GM11168 (cell line): ENCODE data around the gene NCBP2.
"Not testable (repeated sequence)": the region's sequence is repeated elsewhere in the genome, so short reads cannot be mapped to it uniquely, and the experiment has no call there.

Source experiments
- in situ Hi-C: fragments of 300-500 bp; cut with MboI; formaldehyde crosslinking; loops from one replicate; pipeline ENCODE4 v1.12.0; 2022; ENCODE audit warnings: low sequenced_read_pairs; ENCODE audit not compliant: unreplicated experiment

NCBP2 gene

DNA sequence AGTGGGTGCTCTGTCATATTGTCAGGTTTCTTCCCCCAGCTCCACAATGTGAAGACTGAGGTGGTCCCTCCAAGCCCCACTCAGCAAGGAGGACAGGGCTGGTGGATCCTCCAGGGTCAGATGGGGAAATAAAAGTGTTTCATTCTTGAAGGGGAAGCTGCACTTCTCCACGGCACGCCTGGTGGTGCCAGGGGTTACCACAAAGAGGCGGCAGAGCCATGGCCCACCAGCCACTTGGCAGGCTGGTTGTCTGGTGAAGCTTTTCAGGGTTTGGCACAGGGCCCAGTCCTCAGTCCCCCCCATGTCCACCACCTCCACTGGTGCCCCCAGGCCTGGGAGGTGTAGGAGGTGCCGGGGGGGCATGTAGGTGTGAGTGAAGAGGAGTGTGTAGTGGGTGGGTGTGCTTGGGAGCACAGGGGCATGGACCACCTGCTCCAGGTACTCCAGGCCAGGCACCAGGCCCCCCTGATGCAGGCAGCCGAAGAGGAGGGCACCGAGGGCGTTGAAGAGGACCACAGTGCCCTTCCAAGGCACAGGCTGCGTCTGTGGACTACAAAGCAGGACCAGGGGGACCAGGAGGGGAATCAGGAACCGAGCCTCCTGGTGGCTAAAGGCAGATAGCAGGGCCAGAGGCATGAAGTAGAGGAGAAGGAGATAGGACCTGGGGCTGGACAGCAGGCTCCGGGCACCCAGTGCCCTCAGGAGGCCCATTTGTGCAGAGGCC lies 5.0 kb upstream of the NCBP2 start:
- in situ Hi-C loops: no loop called here

DNA sequence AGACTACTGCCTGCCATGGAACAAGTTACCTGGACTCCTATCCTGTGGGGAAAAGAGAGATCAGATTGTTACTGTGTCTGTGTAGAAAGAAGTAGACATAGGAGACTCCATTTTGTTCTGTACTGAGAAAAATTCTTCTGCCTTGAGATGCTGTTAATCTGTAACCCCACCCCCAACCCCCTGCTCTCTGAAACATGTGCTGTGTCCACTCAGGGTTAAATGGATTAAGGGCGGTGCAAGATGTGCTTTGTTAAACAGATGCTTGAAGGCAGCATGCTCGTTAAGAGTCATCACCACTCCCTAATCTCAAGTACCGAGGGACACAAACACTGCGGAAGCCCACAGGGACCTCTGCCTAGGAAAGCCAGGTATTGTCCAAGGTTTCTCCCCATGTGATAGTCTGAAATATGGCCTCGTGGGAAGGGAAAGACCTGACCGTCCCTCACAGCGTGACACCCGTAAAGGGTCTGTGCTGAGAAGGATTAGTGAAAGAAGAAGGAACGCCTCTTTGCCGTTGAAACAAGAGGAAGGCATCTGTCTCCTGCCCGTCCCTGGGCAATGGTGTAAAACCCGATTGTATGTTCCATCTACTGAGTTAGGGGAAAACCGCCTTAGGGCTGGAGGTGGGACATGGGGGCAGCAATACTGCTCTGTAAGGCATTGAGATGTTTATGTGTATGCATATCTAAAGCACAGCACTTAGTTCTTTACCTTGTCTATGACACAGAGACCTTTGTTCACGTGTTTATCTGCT lies 1.9 kb upstream of the NCBP2 start:
- in situ Hi-C loops: not testable (repeated sequence)

DNA sequence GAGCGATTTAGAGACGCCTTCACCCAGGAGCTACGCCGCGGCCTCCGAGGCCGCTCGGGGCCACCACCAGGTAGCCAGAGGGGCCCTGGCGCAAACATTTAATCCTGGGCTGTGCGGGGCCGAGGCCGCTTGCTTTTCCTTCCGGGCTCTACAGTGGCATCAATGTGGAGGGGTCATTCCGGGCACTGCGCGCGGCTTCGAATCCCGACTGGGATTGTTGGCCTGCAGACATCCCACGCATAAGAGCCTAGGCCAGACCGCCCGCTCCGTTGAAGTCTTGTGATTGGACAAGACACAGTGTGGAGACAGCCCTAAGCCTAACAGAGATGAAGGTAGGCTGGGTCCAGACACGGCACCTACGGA lies 568 bp upstream of the NCBP2 start:
- in situ Hi-C loops: no loop called here

DNA sequence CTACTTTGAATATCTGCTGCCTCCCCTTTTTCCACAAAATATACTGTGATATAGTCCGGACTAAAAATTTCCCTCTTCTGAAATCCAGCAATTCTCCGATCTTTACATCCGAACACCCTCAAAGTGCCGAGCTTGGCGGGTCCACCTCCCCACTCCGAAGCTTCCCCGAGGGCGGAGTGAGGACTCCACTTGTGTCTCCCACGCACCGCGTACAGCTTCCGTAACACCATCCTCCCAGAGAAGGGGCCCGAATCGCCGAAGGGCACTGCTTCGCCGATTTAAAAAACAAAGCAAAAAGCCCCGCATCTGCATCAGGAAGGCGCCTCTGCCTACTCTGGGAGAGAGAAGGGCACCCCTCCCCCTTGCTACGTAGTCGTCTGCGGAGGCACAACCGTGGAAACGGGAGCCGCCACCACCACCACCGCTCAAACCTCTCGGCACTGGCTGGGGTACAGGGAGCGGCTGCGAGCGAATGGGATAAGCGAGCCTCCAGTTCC lies 551 bp downstream of the NCBP2 start:
- in situ Hi-C loops: no loop called here

DNA sequence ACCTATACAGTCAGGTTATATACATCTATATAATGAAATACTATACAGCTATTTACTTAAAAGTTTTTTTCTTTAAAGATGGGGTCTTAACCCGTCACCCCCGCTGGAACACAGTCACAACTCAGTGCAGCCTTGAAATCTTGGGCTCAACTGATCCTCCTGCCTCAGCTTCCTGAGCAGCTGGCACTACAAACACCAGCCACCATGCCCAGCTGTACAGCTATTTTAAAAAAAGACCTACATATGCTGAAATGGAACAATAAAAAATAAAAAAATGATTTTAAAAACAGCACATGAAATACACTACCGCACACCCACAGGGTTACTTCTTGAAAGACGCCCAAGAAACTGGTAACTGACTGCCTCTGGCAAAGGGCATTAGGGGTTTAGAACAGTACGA lies 3.8 kb downstream of the NCBP2 start:
- in situ Hi-C loops: no loop called here

DNA sequence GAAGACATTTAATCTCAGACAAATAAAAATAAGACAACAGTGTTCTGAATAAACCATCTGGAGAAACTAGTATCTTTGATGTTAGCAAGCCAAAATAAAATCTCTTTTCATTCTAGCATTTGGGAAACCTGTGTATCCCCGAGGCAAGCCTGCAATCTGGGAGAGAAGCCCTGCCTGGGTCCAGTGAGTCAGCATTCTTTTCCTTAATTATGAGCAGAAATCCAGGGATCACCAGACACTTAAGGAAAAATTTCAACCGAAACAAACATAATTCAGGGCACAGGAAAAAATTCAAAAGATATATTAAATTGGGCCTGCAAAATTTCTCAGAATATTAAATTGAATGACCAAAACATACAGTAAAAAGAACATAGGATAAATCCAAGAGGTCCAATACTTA lies 4.2 kb downstream of the NCBP2 start:
- in situ Hi-C loops: no loop called here

DNA sequence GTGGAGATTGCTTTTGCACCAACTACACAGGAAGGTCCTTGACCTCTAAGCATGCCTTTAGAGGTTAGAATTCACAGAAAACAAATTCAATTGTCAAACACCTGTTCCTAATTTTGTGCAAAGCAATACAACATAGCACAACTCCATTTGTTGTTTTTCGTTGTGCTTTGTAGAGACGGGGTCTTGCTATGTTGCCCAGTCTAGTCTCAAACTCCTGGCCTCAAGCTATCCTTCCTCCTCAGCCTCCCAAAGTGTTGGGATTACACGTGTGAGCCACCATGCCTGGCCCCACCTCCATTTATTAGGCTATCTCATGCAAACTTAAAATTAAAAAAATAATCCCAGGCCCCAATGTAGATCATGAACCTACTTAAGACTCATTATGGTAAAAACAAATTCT lies 6.0 kb downstream of the NCBP2 start:
- in situ Hi-C loops: no loop called here

DNA sequence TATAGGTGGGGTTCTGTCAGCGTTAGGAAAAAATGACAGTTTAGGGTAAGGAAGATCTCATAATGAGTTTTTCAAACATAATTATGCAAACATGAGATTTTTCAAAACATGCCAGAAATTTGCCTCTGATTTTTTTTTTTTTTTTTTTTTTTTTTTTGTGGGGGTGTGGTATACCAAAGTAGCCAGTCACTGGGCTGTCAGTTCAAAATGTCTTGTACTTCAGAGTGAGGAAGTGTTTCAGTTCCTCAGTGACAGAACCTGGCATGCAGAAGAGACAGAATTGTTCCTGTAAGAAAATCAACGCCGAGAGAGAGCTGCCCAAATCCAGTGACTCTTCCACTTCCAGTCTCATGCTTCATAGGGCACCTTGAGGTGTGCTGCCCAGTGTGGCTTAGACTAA lies 9.7 kb downstream of the NCBP2 start:
- in situ Hi-C loops: no loop called here

DNA sequence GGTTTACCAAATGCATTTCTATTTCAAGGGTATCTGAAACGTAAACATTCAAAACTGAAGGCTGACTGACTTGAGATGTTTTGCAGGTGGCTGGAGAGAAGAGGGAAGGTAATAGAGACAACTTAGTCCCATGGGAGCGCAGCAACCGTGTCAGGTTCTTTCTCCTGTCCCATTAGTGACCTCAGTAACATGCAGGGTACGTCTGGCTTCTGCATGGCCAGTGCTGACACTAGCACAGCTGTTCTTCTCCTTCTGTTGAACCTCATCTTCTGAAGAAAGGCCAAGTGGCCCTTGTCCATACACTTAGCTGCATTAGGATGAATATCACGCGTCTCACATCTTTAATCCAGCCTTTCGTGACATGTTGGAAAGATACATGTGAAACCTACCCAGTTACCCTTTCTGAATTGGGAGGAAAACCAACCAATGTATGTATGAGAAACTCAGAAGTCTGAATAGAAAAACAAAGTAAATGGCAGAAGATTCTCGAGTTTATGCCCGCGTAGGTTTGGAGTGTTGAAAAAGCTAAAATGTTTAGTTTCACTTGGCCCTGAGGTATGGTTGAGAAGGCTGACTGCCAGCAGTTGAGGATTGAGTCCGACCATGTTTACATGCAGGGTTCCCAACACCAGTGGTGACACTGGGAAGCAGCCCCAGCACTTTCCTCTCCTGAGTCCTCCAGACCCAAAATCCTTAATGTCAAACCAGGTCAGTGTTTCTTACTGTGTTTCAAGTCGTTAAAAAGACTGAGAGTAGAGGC lies 10.3 kb downstream of the NCBP2 start:
- in situ Hi-C loops: no loop called here

DNA sequence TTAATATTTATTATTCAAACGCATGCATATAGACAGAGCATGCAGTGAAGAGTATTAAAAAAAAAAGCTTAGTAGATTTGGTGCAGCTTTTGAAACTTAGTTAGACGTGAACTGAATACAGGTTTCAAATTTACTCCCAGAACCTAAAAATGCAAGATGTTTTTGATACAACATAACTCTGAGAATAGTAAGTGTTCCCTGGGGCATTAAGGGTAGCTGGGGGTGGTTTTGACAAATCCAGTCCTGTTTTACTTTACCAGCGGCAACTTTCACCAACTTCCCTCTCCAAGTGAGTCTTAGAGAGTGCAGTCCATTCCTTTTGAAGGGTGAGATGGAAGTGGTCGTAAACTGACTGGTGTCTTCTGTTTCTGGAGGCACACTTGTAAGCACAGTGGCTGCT lies 11.2 kb downstream of the NCBP2 start:
- in situ Hi-C loops: no loop called here

DNA sequence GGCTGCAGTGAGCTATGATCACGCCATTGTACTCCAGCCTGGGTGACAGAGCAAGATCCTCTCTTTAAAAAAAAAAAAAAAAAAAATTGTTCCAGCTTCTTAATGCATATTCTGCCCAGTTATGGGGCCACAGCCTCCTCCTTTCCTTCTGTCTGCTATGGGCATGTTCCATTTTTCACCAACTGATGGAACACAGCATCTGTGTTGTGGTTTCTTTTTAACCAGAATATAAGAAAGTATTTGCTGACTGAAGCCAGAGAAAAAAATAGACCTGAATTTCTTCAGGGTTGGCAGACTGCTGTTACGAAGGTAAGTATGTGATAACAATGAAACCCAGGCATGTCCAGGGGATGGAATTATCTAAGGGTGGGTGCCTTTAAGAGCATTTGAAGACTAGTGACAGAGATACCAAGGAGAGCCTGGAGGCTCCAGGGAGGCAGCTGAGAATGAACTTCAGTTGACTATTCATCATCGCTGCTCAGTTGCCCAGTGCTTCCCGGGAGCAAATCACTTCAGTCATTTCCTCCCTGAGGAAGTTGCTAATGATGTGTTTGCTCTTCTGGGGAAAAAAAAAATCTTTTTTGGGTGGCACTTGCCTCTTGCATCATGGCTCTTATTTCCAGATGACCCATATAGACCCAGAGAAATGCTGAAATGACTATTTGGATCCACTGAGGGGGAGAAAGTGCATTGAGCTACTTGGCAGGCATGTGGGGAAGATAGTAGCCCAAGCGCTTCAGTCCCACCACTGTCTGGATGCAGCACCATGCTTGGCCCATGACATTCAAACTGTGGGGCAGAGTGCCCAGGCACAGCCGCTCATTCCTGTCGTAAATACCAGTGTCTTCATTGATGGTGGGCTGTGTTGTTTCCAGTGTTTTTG lies 14.5 kb downstream of the NCBP2 start:
- in situ Hi-C loops: no loop called here

DNA sequence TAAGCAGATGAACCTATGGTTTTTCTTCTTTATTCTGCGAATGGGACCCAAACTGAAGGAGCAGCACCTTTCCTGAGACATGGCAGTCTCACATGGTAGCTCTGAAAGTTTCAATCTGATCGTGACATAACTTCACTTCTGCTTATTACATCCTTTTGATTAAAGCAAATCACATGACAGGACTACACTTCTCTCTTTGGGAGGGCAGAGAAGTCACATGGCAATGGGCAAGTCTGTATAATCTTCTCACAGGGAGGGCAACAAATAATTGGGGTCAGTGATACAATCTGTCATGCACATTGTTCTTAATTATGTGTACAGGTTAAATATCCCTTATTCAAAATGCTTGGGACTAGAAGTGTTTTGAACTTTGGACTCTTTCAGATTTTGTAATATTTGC lies 21.6 kb downstream of the NCBP2 start:
- in situ Hi-C loops: no loop called here

DNA sequence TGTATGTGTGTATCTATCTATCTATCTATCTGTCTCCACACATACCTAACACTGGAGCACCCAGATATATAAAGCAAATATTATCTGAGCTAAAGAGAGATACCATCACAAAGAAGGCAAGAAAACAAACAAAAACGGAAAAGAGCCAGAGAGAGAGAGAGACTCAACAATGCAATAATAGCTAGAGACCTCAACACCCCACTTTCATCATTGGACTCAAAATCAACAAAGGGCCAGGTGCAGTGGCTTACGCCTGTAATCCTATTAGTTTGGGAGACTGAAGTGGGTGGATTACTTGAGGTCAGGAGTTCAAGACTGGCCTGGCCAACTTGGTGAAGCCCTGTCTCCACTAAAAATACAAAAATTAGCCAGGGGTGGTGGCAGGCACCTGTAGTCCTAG lies 23.4 kb downstream of the NCBP2 start:
- in situ Hi-C loops: no loop called here

DNA sequence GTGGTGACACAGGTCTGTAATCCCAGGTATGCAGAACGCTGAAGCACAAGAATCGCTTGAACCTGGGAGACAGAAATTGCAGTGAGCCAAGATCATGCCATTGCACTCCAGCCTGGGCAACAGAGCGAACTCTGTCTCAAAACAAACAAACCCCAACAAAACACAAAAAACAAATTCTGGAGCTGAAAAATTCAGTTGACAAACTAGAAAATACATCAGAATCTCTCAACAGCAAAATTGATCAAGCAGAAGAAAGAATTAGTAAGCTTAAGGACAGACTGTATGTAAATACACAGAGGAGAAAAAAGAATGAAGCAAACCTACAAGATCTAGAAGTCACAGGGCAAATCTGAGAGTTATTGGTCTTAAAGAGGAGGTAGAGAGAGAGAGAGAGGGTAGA lies 25.3 kb downstream of the NCBP2 start:
- in situ Hi-C loops: no loop called here

DNA sequence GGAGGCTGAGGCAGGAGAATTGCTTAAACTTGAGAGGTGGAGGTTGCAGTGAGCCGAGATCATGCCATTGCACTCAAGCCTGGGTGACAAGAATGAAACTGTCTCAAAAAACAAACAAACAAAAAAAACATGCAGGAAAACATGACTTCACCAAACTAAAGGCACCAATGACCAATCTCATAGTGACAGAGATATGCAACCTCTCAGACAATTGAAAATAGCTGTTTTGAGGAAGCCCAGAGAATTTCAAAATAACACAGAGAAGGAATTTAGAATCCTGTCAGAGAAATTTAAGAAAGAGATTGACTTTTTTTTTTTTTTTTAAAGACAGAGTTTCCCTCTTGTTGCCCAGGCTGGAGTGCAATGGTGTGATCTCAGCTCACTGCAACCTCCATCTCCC lies 26.1 kb downstream of the NCBP2 start:
- in situ Hi-C loops: no loop called here

DNA sequence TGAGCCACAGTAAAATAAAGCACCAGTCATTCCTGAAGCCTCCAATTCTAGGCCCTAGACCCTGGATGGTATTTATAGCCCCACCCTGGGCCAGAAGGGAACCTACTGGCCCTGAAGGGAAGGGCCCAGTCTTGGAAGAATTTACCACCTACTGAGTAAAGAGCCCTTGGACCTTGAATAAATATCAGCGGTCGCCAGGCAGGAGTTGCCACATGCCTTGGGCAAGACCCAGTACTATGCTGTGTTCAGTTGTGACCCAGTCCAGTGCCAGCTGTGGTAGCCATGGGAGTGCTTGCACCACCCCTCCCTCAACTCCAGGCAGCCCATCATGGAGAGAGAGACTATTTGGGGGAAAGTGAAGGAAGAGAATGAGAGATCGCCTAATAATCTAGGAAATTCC lies 27.0 kb downstream of the NCBP2 start:
- in situ Hi-C loops: no loop called here

DNA sequence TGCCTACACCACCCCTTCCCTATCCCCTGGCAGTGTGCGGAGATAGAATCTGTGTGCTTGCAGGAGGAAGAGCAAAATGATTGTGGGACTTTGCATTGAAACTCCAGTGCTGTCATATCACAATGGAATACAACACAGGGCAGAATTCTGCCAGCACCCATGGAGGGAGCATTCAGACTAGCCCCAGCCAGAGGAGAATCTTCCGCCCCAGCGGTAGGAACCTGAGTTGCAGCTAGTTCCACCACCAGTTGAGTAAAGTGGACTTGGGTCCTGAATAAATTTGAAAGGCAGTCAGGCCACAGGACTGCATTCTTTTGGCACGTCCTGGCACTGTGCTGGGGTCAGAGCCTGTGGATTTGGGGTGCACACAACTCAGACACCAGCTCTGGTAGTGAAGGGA lies 27.5 kb downstream of the NCBP2 start:
- in situ Hi-C loops: no loop called here

DNA sequence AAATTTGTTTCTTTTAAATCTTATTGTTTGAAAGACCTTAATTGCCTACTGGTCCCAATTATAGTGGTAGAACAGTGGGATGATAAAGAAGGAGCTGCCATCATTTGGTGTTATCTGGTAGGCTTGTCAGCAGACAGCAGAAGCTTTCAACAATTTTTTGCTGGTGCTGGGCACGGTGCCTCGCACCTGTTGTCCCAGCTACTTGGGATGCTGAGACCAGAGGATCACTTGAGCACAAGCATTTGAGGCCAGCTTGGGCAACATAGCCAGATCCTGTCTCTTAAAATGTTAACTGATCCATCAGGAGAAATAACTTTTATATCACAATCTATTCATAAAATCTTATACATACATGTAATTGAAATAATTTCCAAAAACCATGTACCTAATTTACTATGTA lies 38.6 kb downstream of the NCBP2 start:
- in situ Hi-C loops: no loop called here

DNA sequence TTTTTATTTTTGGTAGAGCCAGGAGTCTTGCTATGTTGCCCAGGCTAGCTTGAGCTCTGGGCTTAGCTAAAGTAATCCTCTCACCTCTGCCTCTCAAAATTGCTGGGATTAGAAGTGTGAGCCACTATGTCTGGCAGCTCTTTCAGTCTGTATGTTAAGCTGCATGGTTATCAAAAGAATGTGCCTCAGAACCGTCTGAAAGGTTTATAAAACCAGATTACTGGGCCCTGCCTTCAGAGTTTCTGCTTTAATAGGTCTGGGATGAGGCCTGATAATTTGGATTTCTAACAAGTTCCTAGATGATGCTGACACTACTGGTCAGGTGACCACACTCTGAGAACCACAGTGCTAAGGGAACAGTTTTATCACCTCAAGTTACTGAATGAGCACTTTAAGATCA lies 40.0 kb downstream of the NCBP2 start:
- in situ Hi-C loops: no loop called here

DNA sequence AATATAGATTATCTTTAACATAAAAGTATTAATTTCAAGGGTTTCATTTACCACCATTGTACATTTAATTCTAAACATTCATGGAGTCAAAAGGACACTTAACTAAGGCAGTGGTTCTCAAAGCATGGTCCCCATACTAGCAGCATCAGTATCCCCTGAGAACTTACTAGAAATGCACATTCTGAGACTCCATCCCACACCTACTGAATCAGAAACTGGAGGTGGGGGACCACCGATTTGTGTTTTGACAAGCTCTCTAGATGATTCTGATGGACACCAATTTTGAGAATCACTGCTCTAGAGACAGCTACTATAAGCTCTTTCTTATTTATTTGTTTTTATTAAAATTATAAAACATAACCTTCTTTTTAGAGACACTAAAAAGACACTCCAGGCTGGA lies 40.6 kb downstream of the NCBP2 start:
- in situ Hi-C loops: no loop called here
